ENCODE results near the gene MEIG1.
"Not testable (repeated sequence)": the region's sequence is repeated elsewhere in the genome, so short reads cannot be mapped to it uniquely, and the experiment has no call there.

Gene MEIG1

DNA sequence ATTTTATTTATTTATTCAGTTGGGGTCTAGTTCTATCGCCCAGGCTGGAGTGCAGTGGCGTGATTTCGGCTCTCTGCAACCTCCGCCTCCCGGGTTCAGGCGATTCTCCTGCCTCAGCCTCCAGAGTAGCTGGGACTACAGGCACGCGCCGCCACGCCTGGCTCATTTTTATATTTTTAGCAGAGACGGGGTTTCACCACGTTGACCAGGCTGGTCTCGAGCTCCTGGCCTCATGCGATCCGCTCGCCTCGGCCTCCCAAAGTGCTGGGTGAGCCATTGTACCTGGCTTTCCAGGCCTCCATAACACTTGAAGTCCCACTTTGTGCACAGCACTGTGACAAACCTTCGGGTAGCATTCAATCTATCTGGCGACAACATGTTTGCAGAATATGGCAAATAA lies 4.3 kb upstream of the MEIG1 start:
- no peak for DNase-seq (ENCODE audit: low read depth)

- DNase-seq (ENCODE audit: low read depth) = no peak
Observed at GRCh38 chr10:14958872-14959220, 342 bp upstream of the MEIG1 start.

DNA sequence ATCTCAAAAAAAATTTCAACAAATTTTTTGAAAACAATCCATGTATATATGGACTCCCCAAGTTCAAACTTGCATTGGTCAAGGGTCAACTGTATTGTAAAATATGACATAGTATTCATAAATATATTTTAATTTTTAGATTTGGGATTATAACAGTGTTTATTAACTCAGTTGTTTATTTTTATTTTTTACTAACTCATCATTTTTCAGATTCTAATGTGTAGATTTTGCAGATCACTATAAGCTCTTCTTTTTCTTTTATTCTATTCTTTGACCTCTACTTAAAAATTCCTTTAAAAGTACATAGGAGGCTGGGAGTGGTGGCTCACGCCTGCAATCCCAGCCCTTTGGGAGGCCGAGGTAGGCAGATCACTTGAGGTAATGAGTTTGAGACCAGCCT lies 8.7 kb downstream of the MEIG1 start:
- no peak for DNase-seq (ENCODE audit: low read depth)

DNA sequence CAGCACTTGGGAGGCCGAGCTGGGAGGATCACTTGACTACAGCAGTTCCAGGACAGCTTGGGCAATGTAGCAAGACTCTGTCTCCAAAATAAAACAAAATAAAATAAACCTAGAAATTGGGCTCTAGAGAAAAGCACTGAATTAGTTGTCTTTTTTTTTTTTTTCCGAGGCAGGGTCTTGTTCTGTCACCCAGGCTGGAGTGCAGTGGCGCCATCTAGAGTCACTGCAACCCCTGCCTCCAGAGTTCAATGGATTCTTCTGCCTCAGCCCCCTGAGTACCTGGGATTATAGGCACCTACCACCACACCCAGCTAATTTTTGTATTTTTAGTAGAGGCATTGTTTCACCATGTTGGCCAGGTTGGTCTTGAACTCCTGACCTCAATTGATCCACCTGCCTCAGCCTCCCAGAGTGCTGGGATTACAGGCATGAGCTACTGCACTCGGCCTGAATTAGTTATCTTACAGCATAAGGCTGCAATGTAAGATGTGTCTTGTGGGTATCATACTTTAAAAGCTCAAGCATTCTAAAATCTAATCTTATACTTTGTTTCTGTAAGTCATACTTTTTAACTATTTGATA lies 12.8 kb downstream of the MEIG1 start:
- no peak for DNase-seq (ENCODE audit: low read depth)

DNA sequence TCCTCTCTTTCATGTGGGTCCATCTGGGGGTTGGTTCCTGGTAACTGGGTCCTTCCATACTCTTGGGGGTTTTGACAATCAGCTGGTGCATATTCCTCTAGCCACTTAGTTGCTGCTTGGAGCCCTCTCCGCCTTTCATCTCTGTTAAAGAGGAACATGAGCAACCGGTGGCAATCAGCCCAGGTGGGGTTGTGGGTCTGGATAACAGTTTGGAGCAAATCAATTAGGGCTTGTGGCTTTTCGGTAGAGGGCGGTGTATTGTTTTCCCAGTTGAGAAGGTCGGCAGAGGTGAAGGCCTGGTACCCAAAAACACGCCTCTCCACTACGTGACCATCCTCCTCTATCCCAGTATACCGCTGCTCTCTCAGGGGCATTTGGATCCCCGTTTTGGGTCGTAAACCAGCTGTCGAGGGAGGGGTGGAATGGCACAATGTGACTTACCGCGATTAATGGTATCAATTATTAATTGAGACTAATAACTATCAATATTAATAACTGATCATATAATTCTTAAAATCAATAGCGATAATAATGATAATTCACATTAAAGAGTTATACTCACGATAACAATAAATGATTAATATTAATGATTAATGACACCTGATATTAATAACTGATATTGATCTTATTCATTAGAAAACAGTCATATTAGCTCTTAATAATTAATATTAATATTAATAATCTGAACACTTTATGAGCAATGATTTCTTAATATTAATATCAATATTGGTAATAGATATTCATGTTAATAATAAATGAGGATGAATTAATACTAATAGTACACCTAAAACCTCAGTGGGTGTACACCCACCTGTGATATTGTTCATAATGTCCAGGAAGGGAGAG lies 15.2 kb downstream of the MEIG1 start:
- not testable (repeated sequence) for DNase-seq (ENCODE audit: low read depth)

GRCh38 chr10:14975672-14976273 lies 16.6 kb downstream of the MEIG1 start:
- DNase-seq (ENCODE audit: low read depth) = no peak

DNA sequence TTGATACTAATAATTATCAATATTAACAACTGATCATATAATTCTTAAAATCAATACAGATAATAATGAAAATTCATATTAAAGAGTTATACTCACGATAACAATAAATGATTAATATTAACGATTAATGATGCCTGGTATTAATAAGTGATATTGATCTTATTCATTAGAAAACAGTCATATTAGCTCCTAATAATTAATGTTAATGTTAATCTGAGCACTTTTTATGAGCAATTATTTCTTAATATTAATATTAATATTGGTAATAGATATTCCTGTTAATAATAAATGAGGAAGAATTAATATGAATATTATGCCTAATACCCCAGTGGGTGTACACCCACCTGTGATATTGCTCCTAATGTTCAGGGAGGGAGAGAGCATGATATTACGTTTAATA lies 23.6 kb downstream of the MEIG1 start:
- DNase-seq (ENCODE audit: low read depth) = no peak

- not testable (repeated sequence) for DNase-seq (ENCODE audit: low read depth)
Observed at GRCh38 chr10:14989552-14989951, 30.4 kb downstream of the MEIG1 start.

DNA sequence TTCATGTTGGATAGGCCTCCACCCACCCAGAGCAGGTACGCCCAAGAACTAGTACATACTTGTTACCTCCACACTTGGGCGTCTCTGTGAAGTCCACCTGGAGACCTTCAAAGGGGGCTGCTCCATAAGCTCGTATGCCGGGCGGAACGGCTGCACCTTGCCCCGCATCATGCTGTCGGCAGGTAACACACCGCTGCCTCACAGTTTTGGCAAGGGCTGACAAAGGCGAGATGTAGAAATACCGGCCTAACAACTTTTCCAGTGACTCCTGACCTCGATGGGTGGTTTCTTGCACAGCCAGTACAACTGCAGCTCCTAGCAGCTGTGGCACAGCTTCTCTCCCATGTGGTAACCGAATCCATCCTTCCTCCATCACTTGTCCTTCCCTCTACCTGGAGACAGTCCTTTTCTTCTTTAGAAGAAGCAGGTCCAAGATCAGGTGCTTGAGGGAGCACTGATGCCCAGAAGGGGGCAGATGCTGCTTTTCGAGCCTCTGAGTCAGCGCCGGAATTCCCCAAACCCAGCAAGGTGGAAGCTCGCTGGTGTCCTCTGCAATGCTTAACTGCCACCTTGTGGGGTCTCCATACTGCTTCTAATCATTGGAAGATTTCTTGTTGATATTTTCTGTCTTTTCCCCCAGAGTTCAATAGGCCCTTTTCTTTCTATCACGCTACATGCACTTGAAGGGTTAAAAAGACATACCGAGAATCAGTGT lies 32.0 kb downstream of the MEIG1 start:
- peak; percentile 10 for DNase-seq (ENCODE audit: low read depth)

- not testable (repeated sequence) for DNase-seq (ENCODE audit: low read depth)
Observed at GRCh38 chr10:14992336-14992735, 33.1 kb downstream of the MEIG1 start.

GRCh38 chr10:14993500-14994455 lies 34.6 kb downstream of the MEIG1 start:
- not testable (repeated sequence) for DNase-seq (ENCODE audit: low read depth)

GRCh38 chr10:14995964-14996565 lies 36.9 kb downstream of the MEIG1 start:
- DNase-seq (ENCODE audit: low read depth) = no peak

GRCh38 chr10:15013530-15013929 lies 54.3 kb downstream of the MEIG1 start:
- DNase-seq (ENCODE audit: low read depth) = not testable (repeated sequence)

GRCh38 chr10:15015451-15015850 lies 56.3 kb downstream of the MEIG1 start:
- DNase-seq (ENCODE audit: low read depth) = no peak

GRCh38 chr10:15020966-15021365 lies 61.8 kb downstream of the MEIG1 start:
- DNase-seq (ENCODE audit: low read depth) = not testable (repeated sequence)
